GM21737 (cell line): ENCODE measurements around the gene UBXN1.
"Not testable (repeated sequence)": the region's sequence is repeated elsewhere in the genome, so short reads cannot be mapped to it uniquely, and the experiment has no call there.

Experiments used
- ATAC-seq: cut with Tn5 transposase; IDR thresholded peaks from one replicate; pipeline ENCODE4 v1.9.1; 2021; ENCODE audit warnings: mild to moderate bottlenecking, moderate library complexity; ENCODE audit not compliant: unreplicated experiment

The UBXN1 gene

GRCh38 chr11:62709247-62710000 is 30.6 kb upstream of the UBXN1 start:
- peak; percentile 60 for ATAC-seq

DNA sequence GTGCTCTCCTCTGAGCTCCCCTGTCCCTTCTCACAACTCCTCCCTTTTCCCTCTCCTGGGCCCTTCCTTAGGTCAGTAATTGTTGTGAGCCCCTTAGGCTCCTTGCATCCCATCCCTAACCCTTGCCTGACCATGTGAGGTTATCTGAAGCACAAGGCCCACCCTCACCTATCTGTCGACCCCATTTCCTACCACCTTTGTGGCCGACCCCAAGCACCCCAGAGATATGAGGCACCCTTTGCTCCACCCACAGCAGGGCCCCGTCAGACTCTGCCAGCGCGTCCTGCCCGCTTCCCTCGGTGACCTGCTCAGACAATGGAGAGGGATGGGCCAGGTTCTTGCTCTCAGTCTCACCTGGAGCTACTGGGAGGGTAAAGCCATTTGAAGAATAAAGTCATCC is 29.9 kb upstream of the UBXN1 start:
- ATAC-seq, result no peak

GRCh38 chr11:62708392-62708791 is 29.5 kb upstream of the UBXN1 start:
- ATAC-seq, result no peak

DNA sequence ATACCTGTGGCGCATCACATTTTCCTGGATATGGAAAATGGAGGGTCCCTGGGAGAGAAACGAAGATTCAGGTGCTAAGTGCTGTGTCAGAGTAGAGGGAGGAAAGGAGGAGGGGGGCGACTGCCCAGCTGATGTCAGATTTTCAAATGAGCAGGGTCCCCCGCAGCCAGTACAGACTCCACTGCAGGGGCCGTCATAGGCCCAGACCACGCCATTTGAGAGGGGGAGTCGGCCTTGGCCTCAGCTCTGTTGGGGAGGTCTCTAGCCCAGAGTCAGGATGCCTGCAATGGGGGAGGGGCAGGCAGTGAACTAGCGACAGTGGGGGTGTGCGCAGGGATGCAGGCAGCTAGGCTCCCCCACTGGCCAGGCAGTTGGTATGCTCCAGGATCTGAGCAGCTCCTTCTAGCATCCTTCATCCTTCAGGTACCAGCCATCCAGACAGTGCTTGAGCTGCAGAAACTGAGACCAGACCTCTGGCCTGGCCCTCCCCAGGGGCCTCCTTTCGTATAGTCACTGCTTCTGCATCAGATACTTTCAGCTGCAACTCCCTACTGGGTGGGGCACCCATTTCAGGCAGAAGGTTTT is 28.5 kb upstream of the UBXN1 start, which contains the start of the genes BSCL2 and GNG3:
Gene BSCL2, minus strand, starts transcription at position 148 of the 585 bp plus-strand sequence. CDS start 229 bp downstream, outside the sequence.
Gene GNG3, plus strand, starts transcription at position 400 of the 585 bp plus-strand sequence. CDS start 620 bp downstream, outside the sequence.
- ATAC-seq, result no peak

GRCh38 chr11:62706850-62707247 is 28.0 kb upstream of the UBXN1 start:
- ATAC-seq, result no peak

GRCh38 chr11:62705880-62706849 is 27.3 kb upstream of the UBXN1 start:
- peak; percentile 55 for ATAC-seq

- ATAC-seq, result no peak
Observed at GRCh38 chr11:62705413-62705812, 26.5 kb upstream of the UBXN1 start.

- ATAC-seq, result not testable (repeated sequence)
Observed at GRCh38 chr11:62703921-62704320, 25.0 kb upstream of the UBXN1 start.

DNA sequence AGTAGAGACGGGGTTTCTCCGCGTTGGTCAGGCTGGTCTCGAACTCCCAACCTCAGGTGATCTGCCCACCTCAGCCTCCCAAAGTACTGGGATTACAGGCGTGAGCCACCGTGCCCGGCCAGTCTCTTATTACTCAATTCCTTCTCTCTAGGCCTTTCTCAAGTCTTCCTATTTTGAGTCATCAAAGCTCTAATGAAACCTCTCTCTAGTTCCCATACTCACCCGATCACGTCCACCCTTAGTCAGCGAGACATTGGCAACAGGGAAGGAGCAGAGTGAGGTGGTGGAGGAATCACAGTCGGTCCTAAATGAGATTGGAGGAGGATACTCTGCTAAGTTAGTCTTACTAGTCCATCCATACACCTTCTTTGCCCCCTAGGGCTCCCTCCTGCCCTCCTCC is 23.4 kb upstream of the UBXN1 start:
- ATAC-seq, result no peak

GRCh38 chr11:62694455-62695167 is 15.7 kb upstream of the UBXN1 start:
- ATAC-seq, result no peak

DNA sequence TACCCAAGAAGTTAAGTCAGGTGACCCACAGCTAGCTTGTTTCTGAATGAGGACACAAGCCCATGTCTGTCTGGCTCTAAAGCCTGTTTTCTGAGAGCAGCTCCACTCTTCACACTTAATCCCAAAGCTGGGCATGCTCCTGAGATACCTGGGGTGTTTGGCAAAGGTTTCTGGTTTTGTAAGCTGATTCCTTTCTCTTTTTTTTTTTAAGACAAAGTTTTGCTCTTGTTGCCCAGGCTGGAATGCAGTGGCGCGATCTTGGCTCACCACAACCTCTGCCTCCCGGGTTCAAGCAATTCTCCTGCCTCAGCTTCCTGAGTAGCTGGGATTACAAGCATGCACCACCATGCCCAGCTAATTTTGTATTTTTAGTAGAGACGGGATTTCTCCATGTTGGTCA is 14.8 kb upstream of the UBXN1 start:
- ATAC-seq, result not testable (repeated sequence)

DNA sequence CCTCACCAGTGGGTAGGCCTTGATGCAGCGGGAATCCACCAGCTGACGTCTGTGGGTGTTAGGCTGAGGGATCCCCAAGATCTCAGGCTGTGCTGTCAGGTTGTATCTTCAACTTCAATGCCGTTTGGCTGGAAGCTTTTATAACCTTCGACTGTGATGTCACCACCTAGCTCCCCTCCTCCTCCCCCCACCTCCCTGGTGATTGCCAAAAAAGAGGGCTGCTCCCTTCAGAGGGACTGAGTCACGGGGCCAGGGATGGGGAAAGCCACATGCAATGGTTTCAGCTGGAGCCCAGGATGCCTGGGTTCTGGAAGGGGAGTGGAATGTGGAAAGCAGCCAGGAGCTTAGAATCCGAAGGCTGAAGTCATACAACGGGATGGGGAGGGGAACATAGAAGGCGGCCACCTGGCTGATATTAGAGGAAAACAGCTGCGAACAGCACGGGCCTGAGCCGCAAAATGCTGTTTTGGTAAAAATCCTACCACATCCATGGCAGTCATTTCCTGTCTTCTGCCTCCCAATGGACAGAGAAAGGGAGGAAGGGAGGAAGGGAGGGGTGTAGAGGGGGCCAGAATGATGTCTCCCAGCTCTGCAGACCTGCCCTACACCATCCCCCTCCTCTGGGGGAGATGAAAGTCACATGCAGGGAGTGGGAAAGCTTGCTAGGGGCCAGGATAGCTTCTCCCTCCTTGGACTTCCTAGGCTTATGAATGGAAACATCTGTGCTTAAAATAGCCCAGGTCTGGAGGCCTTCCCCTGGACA is 10.7 kb upstream of the UBXN1 start, which contains the start of gene LRRN4CL:
Gene LRRN4CL, minus strand, starts transcription at position 110 of the 763 bp plus-strand sequence. CDS start 1,022 bp downstream, outside the sequence.
- no peak for ATAC-seq

DNA sequence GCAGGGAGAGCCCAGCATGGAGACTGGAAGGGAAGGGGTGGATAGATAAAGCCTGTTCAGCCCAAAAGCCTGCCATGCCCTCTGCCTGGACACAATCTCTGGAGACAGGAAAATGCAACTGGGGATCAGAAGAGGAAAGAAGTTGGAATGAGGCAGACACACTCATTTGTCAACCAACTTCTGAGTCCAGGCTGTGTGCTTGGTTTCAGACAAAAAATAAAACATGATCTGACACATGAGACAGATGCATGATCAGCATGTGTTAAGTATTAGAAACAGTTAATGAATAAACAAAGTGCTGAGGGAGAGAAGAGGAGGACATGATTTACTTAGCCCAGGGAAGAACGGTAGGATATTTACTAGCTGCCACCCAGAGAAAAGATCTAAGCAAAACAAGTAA is 9.6 kb upstream of the UBXN1 start:
- no peak for ATAC-seq

- no peak for ATAC-seq
Observed at GRCh38 chr11:62687508-62688396, 8.9 kb upstream of the UBXN1 start.

DNA sequence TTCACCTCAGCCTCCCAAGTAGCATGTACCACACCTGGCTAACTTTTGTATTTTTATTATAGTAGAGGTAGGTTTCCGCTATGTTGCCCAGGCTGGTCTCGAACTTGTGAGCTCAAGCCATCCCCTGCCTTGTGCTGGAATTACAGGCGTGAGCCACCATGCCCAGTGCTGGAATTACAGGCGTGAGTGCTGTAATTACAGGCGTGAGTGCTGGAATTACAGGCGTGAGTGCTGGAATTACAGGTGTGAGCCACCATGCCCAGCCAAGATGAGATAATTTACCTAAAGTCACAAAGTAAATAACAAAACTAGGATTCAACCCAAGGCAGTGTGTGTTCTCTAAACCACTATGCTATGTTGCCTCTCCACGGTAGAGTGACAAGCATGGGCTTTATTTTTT is 3.6 kb upstream of the UBXN1 start:
- no peak for ATAC-seq

- no peak for ATAC-seq
Observed at GRCh38 chr11:62680825-62681240, 2.0 kb upstream of the UBXN1 start.

- peak; percentile 14 for ATAC-seq
Observed at GRCh38 chr11:62678433-62678769, 472 bp downstream of the UBXN1 start.

DNA sequence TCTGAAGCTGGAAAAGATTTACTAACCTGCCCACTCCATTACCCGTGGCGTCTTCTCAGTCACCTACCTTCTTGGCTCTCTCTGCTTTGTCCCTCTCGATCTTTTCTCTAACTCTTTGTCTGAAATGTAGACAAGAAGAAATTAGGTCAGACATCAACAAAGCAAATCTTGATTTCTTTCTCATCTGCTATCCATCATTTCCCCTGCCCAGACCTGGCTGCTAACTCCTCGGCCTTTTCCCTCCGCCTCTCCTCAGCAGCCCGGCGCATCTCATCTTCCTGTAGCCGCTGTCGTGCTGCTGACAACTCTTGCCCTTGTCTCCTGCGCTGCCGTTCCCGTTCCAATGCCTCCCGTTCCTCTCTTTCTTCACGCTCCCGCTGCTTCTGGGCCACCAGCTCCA is 1.2 kb downstream of the UBXN1 start:
- no peak for ATAC-seq

GRCh38 chr11:62677156-62677555 is 1.7 kb downstream of the UBXN1 start:
- no peak for ATAC-seq
